ENCODE measurements around the gene ACSS2.

Gene ACSS2

GRCh38 chr20:34915749-34916455 lies 39.5 kb downstream of the ACSS2 start:
- DNase-seq = no peak

GRCh38 chr20:34916774-34917354 lies 40.5 kb downstream of the ACSS2 start:
- DNase-seq = no peak

- no peak for DNase-seq
These were observed 43.6 kb downstream of the ACSS2 start for GRCh38 chr20:34920055-34920454.

- DNase-seq = no peak
These were observed 45.0 kb downstream of the ACSS2 start for GRCh38 chr20:34921436-34921835.

- DNase-seq = no peak
These were observed 46.4 kb downstream of the ACSS2 start for GRCh38 chr20:34922654-34923381.

- no peak for DNase-seq
These were observed 47.0 kb downstream of the ACSS2 start for GRCh38 chr20:34923414-34923813.

- DNase-seq = no peak
These were observed 48.9 kb downstream of the ACSS2 start for GRCh38 chr20:34925341-34925740.

- DNase-seq = no peak
These were observed 49.6 kb downstream of the ACSS2 start for GRCh38 chr20:34925981-34926380.

- DNase-seq = no peak
These were observed 50.2 kb downstream of the ACSS2 start for GRCh38 chr20:34926581-34926980.

- DNase-seq = no peak
These were observed 51.3 kb downstream of the ACSS2 start for GRCh38 chr20:34927736-34928135.

- DNase-seq = no peak
These were observed 52.0 kb downstream of the ACSS2 start for GRCh38 chr20:34928411-34928810.

- DNase-seq = no peak
These were observed 55.4 kb downstream of the ACSS2 start for GRCh38 chr20:34931771-34932170.

GRCh38 chr20:34938466-34939163 lies 62.2 kb downstream of the ACSS2 start:
- no peak for DNase-seq

GRCh38 chr20:34940081-34940481 lies 63.7 kb downstream of the ACSS2 start:
- DNase-seq = no peak

GRCh38 chr20:34941226-34941625 lies 64.8 kb downstream of the ACSS2 start:
- no peak for DNase-seq

GRCh38 chr20:34942301-34942700 lies 65.9 kb downstream of the ACSS2 start:
- DNase-seq = no peak

- DNase-seq = no peak
These were observed 67.6 kb downstream of the ACSS2 start for GRCh38 chr20:34943808-34944567.

GRCh38 chr20:34945315-34946077 lies 69.1 kb downstream of the ACSS2 start:
- DNase-seq = no peak

- no peak for DNase-seq
These were observed 70.2 kb downstream of the ACSS2 start for GRCh38 chr20:34946661-34947060.

- DNase-seq = no peak
These were observed 70.9 kb downstream of the ACSS2 start for GRCh38 chr20:34947336-34947735.

- DNase-seq = no peak
These were observed 71.6 kb downstream of the ACSS2 start for GRCh38 chr20:34948030-34948429.

GRCh38 chr20:34949120-34949519 lies 72.7 kb downstream of the ACSS2 start:
- no peak for DNase-seq

Data from NCI-H1436 (cell line).